GM23338 (cell line): ENCODE measurements around the gene TWF2. TPM values are rescaled to one million over a fixed set of nuclear protein-coding genes. Genes with fewer than 3 reads are reported as not detected.

Source experiments
- ATAC-seq: fragments of 200-7000 bp; cut with Tn5 transposase; 3 replicates; pipeline ENCODE4 v1.9.1; 2020
- DNase-seq: peaks from one replicate; pipeline ENCODE4 v3.0.0-alpha.2; 2015; ENCODE audit warnings: low spot score
- H2AFZ ChIP-seq: fragments of 200-600 bp; sonication (generic); 2 replicates; pipeline ENCODE4 v1.8.0; 2016; ENCODE audit warnings: antibody characterized with exemption, mild to moderate bottlenecking, moderate library complexity
- H3F3A ChIP-seq: fragments of 200-600 bp; sonication (generic); replicated peaks from 2 replicates; pipeline ENCODE4 v1.8.0; 2017; ENCODE audit warnings: antibody characterized with exemption, mixed run types, low read depth
- H3K27ac ChIP-seq: fragments of 200-600 bp; sonication (generic); 2 replicates; pipeline ENCODE4 v1.6.1; 2016; ENCODE audit warnings: low read depth
- H3K27me3 ChIP-seq: fragments of 200-600 bp; sonication (generic); 2 replicates; pipeline ENCODE4 v1.8.0; 2016; ENCODE audit warnings: mild to moderate bottlenecking, mixed run types, moderate library complexity; ENCODE audit not compliant: insufficient read depth
- H3K36me3 ChIP-seq: fragments of 200-600 bp; sonication (generic); 2 replicates; pipeline ENCODE4 v1.8.0; 2016; ENCODE audit warnings: mild to moderate bottlenecking; ENCODE audit not compliant: insufficient read depth
- H3K4me1 ChIP-seq: fragments of 200-600 bp; sonication (generic); 2 replicates; pipeline ENCODE4 v1.8.0; 2016; ENCODE audit warnings: mild to moderate bottlenecking, moderate library complexity; ENCODE audit not compliant: insufficient read depth
- H3K4me2 ChIP-seq: fragments of 200-600 bp; sonication (generic); 2 replicates; pipeline ENCODE4 v1.7.1; 2017; ENCODE audit warnings: mixed run types
- H3K4me3 ChIP-seq: fragments of 200-600 bp; sonication (generic); 2 replicates; pipeline ENCODE4 v1.6.1; 2016; ENCODE audit warnings: mixed run types
- H3K79me2 ChIP-seq: fragments of 200-600 bp; sonication (generic); replicated peaks from 2 replicates; pipeline ENCODE4 v1.8.0; 2017; ENCODE audit warnings: mild to moderate bottlenecking; ENCODE audit not compliant: insufficient read depth
- H3K9me2 ChIP-seq: fragments of 200-600 bp; sonication (generic); 2 replicates; pipeline ENCODE4 v1.8.0; 2017; ENCODE audit not compliant: insufficient read depth
- H4K20me1 ChIP-seq: fragments of 200-600 bp; sonication (generic); replicated peaks from 2 replicates; pipeline ENCODE4 v1.8.0; 2017; ENCODE audit warnings: mild to moderate bottlenecking; ENCODE audit not compliant: insufficient read depth
- H3K27ac Mint-ChIP-seq: 2 replicates; pipeline ENCODE4 v1.8.0; 2020; ENCODE audit warnings: inconsistent platforms, mild to moderate bottlenecking, moderate library complexity, mixed read lengths
- H3K27me3 Mint-ChIP-seq: 3 replicates; pipeline ENCODE4 v1.8.0; 2022; ENCODE audit warnings: low read depth, mild to moderate bottlenecking, moderate library complexity, mixed read lengths, inconsistent platforms; ENCODE audit not compliant: insufficient read depth, poor library complexity
- H3K36me3 Mint-ChIP-seq: 3 replicates; pipeline ENCODE4 v1.8.0; 2021; ENCODE audit warnings: low read depth, mild to moderate bottlenecking, inconsistent platforms, moderate library complexity, mixed read lengths
- H3K4me1 Mint-ChIP-seq: 3 replicates; pipeline ENCODE4 v1.8.0; 2020; ENCODE audit warnings: mild to moderate bottlenecking, inconsistent platforms, mixed read lengths
- H3K4me3 Mint-ChIP-seq: 3 replicates; pipeline ENCODE4 v1.8.0; 2021; ENCODE audit warnings: moderate library complexity, mild to moderate bottlenecking, inconsistent platforms, mixed read lengths
- H3K9me3 Mint-ChIP-seq: 3 replicates; pipeline ENCODE4 v1.8.0; 2020; ENCODE audit warnings: moderate library complexity, mild to moderate bottlenecking, inconsistent platforms, mixed read lengths
- CREB1 ChIP-seq: fragments of 250-450 bp; sonication (Bioruptor Pico); IDR thresholded peaks from 2 replicates; pipeline ENCODE4 v1.5.0; 2020; ENCODE audit warnings: low read depth, mild to moderate bottlenecking, moderate library complexity
- ETS1 ChIP-seq: IDR thresholded peaks from 2 replicates; pipeline ENCODE4 v1.6.1; 2016; ENCODE audit warnings: antibody characterized with exemption
- EZH2 ChIP-seq: fragments of 200-600 bp; sonication (generic); IDR thresholded peaks from one replicate; pipeline ENCODE4 v1.8.0; 2017; ENCODE audit warnings: antibody characterized with exemption, mild to moderate bottlenecking, low read depth; ENCODE audit not compliant: unreplicated experiment
- EZH2phosphoT487 ChIP-seq: fragments of 200-600 bp; sonication (generic); IDR thresholded peaks from one replicate; pipeline ENCODE4 v1.8.1; 2018; ENCODE audit warnings: antibody characterized with exemption; ENCODE audit not compliant: unreplicated experiment
- JUNB ChIP-seq: IDR thresholded peaks from one replicate; pipeline ENCODE4 v1.6.1; 2016; ENCODE audit warnings: antibody characterized with exemption; ENCODE audit not compliant: unreplicated experiment
- NANOG ChIP-seq: IDR thresholded peaks from 2 replicates; pipeline ENCODE4 v1.6.1; 2016; ENCODE audit warnings: antibody characterized with exemption, borderline replicate concordance
- POLR2AphosphoS5 ChIP-seq: IDR thresholded peaks from 2 replicates; pipeline ENCODE4 v1.6.1; 2016; ENCODE audit warnings: antibody characterized with exemption, low read depth
- STAT1 ChIP-seq: IDR thresholded peaks from one replicate; pipeline ENCODE4 v1.6.1; 2016; ENCODE audit warnings: antibody characterized with exemption; ENCODE audit not compliant: unreplicated experiment
- ZNF114 ChIP-seq: fragments of 250-450 bp; sonication (Bioruptor Pico); IDR thresholded peaks from 2 replicates; pipeline ENCODE4 v1.5.0; 2020; ENCODE audit warnings: mild to moderate bottlenecking, moderate library complexity
- ZNF331 ChIP-seq: fragments of 250-450 bp; sonication (Bioruptor Pico); IDR thresholded peaks from 2 replicates; pipeline ENCODE4 v1.5.0; 2020; ENCODE audit warnings: low read depth, mild to moderate bottlenecking, moderate library complexity
- ZNF462 ChIP-seq: fragments of 250-450 bp; sonication (Bioruptor Pico); IDR thresholded peaks from 2 replicates; pipeline ENCODE4 v1.5.0; 2020; ENCODE audit warnings: mild to moderate bottlenecking, moderate library complexity
- polyA plus RNA-seq: library from polyadenylated mRNA; unstranded; fragments of >200 nt; fragmentation: Nextera tagmentation; extraction: Ambion mirVana; gene quantifications from 2 replicates; pipeline ENCODE4 v1.2.1, GENCODE V29; 2016
- total RNA-seq: library from RNA; depleted of rRNA; stranded (reverse); fragments of >200 nt; shearing (Covaris generic); gene quantifications from 2 replicates; pipeline ENCODE4 v1.2.3, GENCODE V29; 2014
- TF ChIP-seq, protein P1 (sequence below): IDR thresholded peaks from one replicate; pipeline ENCODE4 v1.6.1; 2018; ENCODE audit warnings: antibody characterized with exemption; ENCODE audit not compliant: unreplicated experiment
- TF ChIP-seq, protein P2 (sequence below), 2 experiments: fragments of 200-600 bp in 1 of 2; sonication (generic) in 1 of 2; conservative IDR thresholded peaks; 2 replicates each; pipeline versions ENCODE4 v1.5.1 to v1.6.1; 2016 to 2017; ENCODE audit warnings: antibody characterized with exemption in 2 of 2, low read depth in 2 of 2, mild to moderate bottlenecking in 2 of 2, moderate library complexity in 1 of 2

TWF2 gene
- total and polyA plus RNA-seq, 2 experiments from 2014 or later: 38.9 to 120 TPM

DNA sequence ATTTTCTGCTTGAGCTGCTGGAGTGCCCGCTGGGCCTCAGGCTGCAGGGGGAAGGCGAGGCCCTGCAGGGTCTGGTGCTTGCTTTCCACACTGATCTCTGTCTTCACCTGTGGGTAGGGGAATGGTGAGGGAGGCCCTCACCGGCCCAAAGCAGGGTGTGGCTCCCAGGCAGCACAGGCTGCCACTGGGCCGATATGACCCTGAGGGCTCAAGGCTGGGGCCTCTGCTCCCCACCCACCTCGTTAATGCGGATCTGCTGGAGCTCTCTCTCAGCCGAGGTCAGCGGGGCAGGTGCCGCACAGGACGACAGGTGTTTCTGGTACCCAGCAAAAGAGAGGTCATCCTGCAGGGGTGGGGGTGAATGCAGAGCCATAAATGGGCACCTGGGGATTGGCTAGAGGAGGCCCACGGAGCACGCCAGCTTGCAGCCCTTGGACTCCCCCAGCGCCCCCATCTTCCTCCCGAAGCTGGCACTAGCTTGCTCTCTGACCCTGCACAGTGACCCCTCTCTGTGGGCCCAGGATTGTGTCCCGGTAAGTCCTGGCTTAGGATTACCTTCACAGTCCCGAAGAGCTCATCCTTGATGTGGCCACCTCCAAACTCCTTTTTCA, 8.0 kb downstream of the TWF2 start:
- H3F3A ChIP-seq: 0 out of 2 replicates have a peak, but pooled peaks cover 8% of the 10 kb centered on the region
- H4K20me1 ChIP-seq: 0 out of 2 replicates have a peak, but pooled peaks cover 5% of the 10 kb centered on the region
- H3K4me2 ChIP-seq: no peak overlapping the region
- DNase-seq (no peak), ATAC-seq (no peak)
- 0 out of 2 replicates have a peak, but pooled peaks cover 5% of the 10 kb centered on the region for H3K79me2 ChIP-seq
- Mint-ChIP-seq H3K36me3 (peaks cover 24% of the 10 kb centered on the region), H3K4me3 (no peak overlapping the region), H3K27me3 (peaks cover 12% of the 10 kb centered on the region), H3K9me3 (no peaks in the 10 kb centered on the region), H3K27ac (no peak overlapping the region), H3K4me1 (peaks cover 16% of the 10 kb centered on the region)
- no peak overlapping the region for H3K4me3 ChIP-seq
- TF ChIP-seq STAT1: no peak
- no peak for TF ChIP-seq ETS1
- TF ChIP-seq EZH2phosphoT487: no peak
- no peak for TF ChIP-seq NANOG
- TF ChIP-seq POLR2AphosphoS5: no peak
- no peak for TF ChIP-seq CREB1 (CRISPR knock-in tag)
- no peak for TF ChIP-seq ZNF114 (CRISPR knock-in tag)
- TF ChIP-seq JUNB: no peak
- TF ChIP-seq, protein P1, sequence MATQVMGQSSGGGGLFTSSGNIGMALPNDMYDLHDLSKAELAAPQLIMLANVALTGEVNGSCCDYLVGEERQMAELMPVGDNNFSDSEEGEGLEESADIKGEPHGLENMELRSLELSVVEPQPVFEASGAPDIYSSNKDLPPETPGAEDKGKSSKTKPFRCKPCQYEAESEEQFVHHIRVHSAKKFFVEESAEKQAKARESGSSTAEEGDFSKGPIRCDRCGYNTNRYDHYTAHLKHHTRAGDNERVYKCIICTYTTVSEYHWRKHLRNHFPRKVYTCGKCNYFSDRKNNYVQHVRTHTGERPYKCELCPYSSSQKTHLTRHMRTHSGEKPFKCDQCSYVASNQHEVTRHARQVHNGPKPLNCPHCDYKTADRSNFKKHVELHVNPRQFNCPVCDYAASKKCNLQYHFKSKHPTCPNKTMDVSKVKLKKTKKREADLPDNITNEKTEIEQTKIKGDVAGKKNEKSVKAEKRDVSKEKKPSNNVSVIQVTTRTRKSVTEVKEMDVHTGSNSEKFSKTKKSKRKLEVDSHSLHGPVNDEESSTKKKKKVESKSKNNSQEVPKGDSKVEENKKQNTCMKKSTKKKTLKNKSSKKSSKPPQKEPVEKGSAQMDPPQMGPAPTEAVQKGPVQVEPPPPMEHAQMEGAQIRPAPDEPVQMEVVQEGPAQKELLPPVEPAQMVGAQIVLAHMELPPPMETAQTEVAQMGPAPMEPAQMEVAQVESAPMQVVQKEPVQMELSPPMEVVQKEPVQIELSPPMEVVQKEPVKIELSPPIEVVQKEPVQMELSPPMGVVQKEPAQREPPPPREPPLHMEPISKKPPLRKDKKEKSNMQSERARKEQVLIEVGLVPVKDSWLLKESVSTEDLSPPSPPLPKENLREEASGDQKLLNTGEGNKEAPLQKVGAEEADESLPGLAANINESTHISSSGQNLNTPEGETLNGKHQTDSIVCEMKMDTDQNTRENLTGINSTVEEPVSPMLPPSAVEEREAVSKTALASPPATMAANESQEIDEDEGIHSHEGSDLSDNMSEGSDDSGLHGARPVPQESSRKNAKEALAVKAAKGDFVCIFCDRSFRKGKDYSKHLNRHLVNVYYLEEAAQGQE: no peak
- TF ChIP-seq, protein P2, sequence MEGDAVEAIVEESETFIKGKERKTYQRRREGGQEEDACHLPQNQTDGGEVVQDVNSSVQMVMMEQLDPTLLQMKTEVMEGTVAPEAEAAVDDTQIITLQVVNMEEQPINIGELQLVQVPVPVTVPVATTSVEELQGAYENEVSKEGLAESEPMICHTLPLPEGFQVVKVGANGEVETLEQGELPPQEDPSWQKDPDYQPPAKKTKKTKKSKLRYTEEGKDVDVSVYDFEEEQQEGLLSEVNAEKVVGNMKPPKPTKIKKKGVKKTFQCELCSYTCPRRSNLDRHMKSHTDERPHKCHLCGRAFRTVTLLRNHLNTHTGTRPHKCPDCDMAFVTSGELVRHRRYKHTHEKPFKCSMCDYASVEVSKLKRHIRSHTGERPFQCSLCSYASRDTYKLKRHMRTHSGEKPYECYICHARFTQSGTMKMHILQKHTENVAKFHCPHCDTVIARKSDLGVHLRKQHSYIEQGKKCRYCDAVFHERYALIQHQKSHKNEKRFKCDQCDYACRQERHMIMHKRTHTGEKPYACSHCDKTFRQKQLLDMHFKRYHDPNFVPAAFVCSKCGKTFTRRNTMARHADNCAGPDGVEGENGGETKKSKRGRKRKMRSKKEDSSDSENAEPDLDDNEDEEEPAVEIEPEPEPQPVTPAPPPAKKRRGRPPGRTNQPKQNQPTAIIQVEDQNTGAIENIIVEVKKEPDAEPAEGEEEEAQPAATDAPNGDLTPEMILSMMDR (conservative IDR thresholded peaks at IDR 0.05; ENCODE audit: low read depth in 2 of 2): no peak
- TF ChIP-seq EZH2: no peak
- no peak for TF ChIP-seq ZNF462 (CRISPR knock-in tag)
- TF ChIP-seq ZNF331 (CRISPR knock-in tag): no peak
- peaks cover 2% of the 10 kb centered on the region; the same call in 1 of the 2 replicates for H3K4me1 ChIP-seq
- H3K9me2 ChIP-seq: no peaks in the 10 kb centered on the region
- no peaks in the 10 kb centered on the region for H3K27me3 ChIP-seq
- H3K36me3 ChIP-seq: peaks cover 3% of the 10 kb centered on the region; the same call in 1 of the 2 replicates
- H3K27ac ChIP-seq: no peak overlapping the region
- H2AFZ ChIP-seq: no peak overlapping the region
